Measurements from ENCODE around the gene TBC1D3G.
"Not testable (repeated sequence)": the region's sequence is repeated elsewhere in the genome, so short reads cannot be mapped to it uniquely, and the experiment has no call there.

TBC1D3G gene

DNA sequence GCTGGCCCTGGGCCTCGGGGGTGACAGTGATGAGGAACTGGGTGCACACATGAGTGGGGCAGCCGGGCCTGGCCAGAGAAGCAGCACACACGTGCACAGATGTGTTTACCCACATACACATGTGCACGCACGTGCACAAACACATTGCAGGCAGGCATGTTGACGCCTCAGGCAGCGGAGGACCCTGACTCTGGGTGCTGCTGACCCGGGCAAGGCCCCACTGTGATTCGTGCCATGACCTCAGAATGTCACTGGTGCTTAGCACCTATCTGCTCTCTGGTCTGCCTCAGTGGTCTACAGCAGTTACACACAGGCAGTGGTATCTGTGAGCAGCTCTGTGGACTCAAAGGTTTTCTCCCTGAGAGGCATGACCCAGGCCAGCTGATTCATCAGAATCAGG is at the start of gene TBC1D3G:
Gene TBC1D3G, plus strand, starts transcription at position 301 of the 400 bp plus-strand sequence. CDS start 1,528 bp downstream, outside the sequence.
- FAIRE-seq; DNase-seq (ENCODE audit: low spot score): not testable (repeated sequence)

DNA sequence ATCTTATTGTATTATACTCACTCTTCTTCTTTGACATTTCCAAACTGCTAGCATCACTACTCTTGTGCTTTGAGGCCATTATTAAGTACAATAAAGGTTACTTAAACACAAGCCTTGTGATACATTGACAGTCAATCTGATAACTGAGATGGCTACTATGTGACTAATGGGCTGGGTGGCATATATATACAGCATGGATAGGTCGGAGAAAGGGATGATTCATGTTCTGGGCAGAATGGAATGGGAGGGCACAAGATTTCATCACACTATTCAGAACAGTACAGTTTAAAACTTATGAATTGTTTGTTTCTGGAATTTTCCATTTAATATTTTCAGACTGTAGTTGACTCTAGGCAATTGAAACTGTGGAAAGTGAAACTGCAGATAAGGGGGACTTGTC is 40.4 kb upstream of the TBC1D3G start:
- not testable (repeated sequence) for FAIRE-seq; DNase-seq (ENCODE audit: low spot score)

DNA sequence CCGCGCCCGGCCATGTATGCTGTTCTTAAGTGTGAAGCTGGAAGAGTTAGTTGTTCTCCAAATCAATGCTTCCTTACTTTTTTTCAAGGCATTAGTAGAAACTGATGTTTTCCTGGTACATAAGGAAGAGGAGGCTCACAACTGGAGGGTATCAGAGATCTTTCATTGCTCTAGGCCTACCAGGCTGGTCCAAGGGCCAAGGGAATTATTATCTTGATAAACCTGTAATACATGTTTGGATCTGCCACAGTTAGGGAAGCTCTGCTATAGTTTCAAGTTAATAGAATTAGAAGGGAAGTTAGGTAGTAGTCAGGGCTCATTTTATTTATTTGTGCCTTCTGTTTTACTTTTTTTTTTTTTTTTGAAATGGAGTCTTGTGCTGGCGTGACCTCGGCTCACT is 39.5 kb upstream of the TBC1D3G start:
- not testable (repeated sequence) for DNase-seq (ENCODE audit: low spot score); FAIRE-seq

DNA sequence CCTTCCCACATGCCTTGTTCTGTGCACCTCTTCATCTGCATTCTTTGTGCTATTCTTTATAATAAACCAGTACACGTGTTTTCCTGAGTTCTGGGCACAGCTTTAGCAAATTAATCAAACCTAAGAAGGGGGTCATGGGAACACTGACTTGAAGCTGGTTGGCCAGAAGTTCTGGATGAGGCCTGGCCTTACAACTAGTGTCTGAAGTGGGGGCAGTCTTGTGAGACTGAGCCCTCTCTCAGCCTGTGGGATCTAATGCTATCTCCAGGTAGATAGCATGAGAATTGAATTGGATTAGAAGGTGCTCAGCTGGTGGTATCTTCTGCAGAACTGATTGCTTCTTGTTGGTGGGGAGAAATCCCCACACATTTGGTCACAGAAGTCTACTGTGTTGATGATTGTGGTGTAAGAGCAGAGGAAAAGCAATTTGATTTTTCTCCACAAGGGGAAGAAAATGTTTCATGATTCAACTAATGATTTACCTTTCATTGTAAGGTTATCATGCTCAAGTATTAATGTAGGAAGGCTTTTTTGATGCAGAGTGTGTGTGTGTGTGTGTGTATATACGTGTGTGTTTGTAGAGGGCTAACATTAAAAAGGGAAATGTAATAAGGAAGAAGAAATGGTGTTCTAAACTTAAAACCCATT is 33.6 kb upstream of the TBC1D3G start:
- DNase-seq (ENCODE audit: low spot score); FAIRE-seq: not testable (repeated sequence)

DNA sequence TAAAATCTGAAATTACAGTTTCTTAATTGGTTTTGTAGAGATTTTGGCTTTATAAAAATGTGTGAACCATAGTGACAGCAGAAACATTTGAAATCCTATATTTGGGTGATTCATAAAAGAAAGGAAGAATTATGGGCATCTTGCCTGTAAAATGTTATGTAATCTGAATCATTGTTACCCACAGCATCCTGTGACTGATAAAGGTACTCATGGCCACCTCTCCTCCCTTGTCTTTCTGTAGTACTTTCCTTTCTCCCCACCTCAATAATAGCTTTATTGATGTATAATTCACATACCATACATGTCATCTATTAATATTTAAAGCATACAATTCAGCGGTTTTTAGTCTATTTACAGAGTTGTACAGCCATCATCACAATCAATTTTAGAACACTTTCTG is 28.5 kb upstream of the TBC1D3G start:
- not testable (repeated sequence) for FAIRE-seq; DNase-seq (ENCODE audit: low spot score)

DNA sequence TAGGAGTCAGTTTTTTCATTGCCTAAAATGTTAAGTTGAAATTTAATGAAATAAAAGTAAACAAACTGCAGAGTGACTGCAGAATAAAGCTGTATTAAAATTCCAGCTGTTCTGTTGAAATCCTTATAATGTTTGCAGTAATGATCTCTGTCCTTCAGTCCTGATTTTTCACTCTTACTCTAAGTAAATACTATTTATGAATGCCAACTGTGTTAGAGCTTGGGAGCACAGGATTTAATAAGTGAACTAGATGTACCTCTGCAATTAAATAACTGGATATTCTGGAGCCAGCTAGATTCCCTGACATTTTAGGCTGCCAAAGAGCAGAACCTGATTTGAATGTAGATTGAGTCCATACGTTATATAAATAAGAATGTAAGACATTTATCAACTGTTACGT is 7.9 kb upstream of the TBC1D3G start:
- FAIRE-seq; DNase-seq (ENCODE audit: low spot score): not testable (repeated sequence)

DNA sequence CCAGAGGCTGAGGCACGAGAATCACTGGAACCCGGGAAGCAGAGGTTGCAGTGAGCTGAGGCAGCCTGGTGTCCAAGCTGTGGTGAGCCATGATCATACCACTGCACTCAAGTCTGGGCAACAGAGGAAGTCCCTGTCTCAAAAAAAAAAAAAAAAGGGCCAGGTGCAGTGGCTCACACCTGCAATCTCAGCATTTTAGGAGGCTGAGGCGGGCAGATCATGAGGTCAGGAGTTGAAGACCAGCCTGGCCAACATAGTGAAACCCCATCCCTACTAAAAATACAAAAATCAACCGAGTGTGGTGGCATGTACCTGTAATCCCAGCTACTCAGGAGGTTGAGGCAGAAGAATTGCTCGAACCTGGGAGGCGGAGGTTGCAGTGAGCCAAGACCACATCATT is 38.8 kb downstream of the TBC1D3G start:
- DNase-seq (ENCODE audit: low spot score); FAIRE-seq: not testable (repeated sequence)

DNA sequence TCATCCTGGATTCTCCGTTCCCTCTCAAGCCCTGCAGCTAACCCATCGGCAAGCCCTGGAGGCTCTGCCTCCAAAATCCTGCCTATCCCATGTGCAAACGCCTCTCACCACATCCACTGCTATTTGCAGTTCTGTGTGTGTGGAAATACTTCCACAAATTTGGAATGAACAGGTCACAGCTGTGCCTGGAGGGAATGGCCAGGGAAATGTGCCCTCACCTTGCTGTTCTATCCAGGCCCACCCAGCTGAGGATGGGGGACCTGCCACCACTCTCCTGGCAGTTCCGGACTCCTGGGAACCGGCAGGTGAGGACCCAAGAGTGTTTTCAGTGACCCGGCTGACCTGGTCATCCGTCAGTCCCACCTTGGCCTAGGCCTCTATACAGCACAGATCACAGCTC is 52.3 kb downstream of the TBC1D3G start:
- not testable (repeated sequence) for DNase-seq (ENCODE audit: low spot score); FAIRE-seq

Data from urothelium cell line (cell line).